Dedifferentiated amniotic fluid mesenchymal stem cell (primary cell): Measurements from ENCODE around the gene ELMOD2.

ENCODE experiments used
- DNase-seq: peaks from one replicate; pipeline ENCODE4 v3.0.0-alpha.2; 2016; ENCODE audit errors: extremely low spot score

The ELMOD2 gene

DNA sequence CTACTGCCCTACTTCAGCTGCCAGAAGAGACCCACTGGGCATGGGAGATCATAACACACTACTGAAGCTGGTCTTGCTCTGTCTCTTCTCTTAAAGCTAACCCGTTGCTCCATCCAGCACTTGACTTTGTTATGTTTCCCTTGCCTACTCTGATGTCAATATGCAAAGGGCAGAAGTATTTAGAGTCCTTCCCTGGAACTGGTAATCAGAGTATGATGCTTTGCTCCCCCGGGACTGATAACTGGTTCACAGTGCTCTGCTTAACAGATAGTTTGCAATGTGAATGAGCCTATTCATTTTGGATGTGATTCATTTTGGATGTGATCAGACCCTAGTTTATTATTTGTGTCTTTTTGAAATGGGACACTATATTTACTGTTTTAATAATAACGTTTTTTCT, 57.1 kb downstream of the ELMOD2 start:
- no peak for DNase-seq

DNA sequence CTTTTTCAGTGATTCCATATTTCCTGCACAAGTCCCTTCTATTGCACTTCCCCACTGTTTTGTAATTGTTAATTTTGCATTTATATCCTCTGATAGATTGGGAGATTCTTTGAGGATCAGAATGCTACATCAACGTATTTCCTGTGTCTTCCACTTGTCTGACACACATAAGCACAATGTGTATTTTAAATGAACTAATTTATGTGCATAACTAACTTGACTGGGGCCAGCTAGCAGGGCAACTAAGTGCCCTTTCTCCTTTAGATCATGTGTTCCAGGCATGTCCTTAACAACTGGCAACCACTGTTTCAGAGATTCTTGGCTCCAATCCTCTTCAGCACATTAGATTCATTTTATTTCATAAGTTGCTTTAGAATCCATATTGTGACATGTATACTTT, 60.5 kb downstream of the ELMOD2 start:
- DNase-seq, result no peak

DNA sequence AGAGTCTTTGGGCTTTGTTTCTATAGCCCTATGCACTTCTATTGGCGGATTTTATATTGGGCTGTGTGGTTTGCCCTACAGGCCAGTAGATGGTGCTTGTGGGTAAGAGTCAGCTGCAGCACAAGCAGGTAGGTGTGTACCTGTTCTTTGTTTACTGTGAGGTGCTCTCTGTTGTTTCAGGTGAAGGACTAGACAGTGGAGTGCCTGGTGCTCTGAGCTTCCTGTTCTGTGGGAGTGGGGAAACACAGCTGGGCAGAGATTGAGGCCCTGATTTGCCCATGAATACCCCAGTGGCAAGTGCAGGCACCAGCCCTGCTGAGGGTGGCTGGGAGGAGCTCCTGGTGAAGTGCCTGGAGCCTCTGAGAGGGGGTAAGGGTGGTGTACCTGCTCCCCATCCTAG, 71.1 kb downstream of the ELMOD2 start:
- DNase-seq, result no peak

DNA sequence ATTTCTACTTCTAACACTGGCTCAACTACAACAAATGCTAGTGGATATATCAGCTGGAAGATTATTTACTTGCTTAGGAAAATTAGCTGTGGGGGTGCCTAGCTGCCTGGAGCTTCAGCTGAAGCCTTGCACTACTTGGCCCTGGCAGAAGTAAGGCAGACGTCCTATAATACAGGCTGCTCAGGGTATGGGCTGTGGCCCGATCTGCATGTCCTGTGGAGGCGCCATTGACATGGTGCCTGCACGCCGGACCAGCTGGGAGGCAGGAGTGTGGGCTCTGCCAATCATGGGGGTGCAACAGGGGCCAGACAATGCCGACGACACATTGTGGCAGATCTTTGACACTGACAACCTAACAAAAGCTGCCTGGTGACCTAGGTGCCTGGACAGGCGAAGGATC, 76.4 kb downstream of the ELMOD2 start:
- no peak for DNase-seq

DNA sequence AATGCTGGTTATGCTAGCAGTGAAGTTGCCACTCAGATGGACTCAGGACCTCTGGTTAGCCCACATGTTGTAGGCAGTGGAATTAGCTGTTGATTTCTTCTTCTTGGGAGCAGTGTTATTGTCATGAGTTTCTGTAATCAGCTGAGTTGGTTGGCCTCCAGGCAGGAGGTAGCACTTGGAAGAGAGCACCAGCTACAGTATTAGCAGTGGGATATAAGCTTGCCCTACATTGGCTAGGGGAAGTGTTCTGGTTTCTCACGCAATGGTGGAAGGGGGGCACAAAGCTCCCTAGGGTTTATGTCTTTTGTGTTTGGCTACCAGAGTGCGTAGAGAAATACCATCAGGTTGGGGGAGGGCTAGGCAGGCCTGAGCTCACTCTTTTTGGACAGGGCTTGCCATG, 78.7 kb downstream of the ELMOD2 start:
- DNase-seq, result no peak

DNA sequence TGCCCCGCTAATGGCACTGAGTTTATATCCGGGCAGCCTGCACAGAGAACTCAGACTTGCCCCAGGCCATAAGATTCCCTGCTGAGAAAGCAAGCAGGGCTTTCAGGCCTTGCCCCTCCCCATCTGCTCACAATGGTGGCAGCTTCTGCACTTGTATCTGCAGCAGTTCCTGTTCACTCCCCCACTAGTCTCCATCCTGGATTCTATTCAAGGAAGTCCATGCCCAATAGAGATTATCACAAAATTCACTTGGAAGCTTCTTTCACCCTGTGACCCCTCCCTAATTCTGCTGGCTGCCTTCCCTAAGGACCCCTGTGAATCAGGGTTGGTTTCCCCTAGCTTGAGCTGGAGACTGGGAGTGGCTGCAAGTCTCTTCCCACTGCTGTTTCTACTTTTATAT, 79.3 kb downstream of the ELMOD2 start:
- no peak for DNase-seq
